Ramos (cell line): ENCODE data around the gene RRH.

Source experiments
- in situ Hi-C: fragments of 300-500 bp; cut with MboI; formaldehyde crosslinking; loops from one replicate; pipeline ENCODE4 v1.14.3; 2022; ENCODE audit warnings: low sequenced_read_pairs; ENCODE audit not compliant: unreplicated experiment

RRH gene

GRCh38 chr4:109879081-109879480 lies 51.3 kb downstream of the RRH start:
- in situ Hi-C loops: no loop called here

GRCh38 chr4:109879636-109880314 lies 52.0 kb downstream of the RRH start:
- in situ Hi-C loops: no loop called here

GRCh38 chr4:109886303-109886702 lies 58.5 kb downstream of the RRH start:
- in situ Hi-C loops: no loop called here

GRCh38 chr4:109887071-109887470 lies 59.3 kb downstream of the RRH start:
- in situ Hi-C loops: no loop called here

- in situ Hi-C loops: no loop called here
These were observed 62.3 kb downstream of the RRH start for GRCh38 chr4:109890076-109890475.
